ENCODE data around the gene TM4SF5. TPM values are rescaled to one million over a fixed set of nuclear protein-coding genes. Genes with fewer than 3 reads are reported as not detected.

Gene TM4SF5
- total and polyA plus RNA-seq, 10 donors: not detected

- H3K9me3 ChIP-seq: no peaks in the 10 kb centered on the region
- H3K27me3 ChIP-seq (replicated peaks in 1 of 7): peaks cover 0 to 65% (median 24%) of the 10 kb centered on the region in 7 donors
- peaks cover 24 to 64% (median 50%) of the 10 kb centered on the region in 6 donors for H3K4me1 ChIP-seq
- TF ChIP-seq POLR2A (IDR thresholded peaks at IDR 0.05) (no peak), POLR2AphosphoS5 (IDR thresholded peaks at IDR 0.05) (no peak), CTCF (IDR thresholded peaks at IDR 0.05 in 8 of 11, conservative IDR thresholded peaks at IDR 0.05 in 3 of 11) (no peak)
- 74 to 87% (median 83%) methylated on average over 14 of the region's 14 CpGs for WGBS, 5 donors
- peak overlapping the region in 3 of 8 donors; percentile 68 to 81 (median 76) for H3K4me3 ChIP-seq
- intact Hi-C loops (cut with DNase I; ENCODE audit: low total_unique reads): loop anchor here (5.0 to 10.0 kb wide), 2 partner anchors 53 to 99 kb away; partner anchors contain the start of genes CXCL16, MED11 and ZMYND15
- H3K36me3 ChIP-seq: no peaks in the 10 kb centered on the region
- DNase-seq: no peak
- H3K27ac ChIP-seq: peak overlapping the region in 2 of 8 donors; percentile 95 to 96
Observed at GRCh38 chr17:4788159-4788806, 16.6 kb downstream of the TM4SF5 start.

GRCh38 chr17:4788807-4789700 lies 17.4 kb downstream of the TM4SF5 start, which contains the start of gene GLTPD2:
GLTPD2 (plus strand) TSS chr17:4788964; CDS start chr17:4789012, 48 bp downstream.
- 29 to 46% (median 35%) methylated on average over 55 to 62 of the region's 62 CpGs for WGBS, 5 donors
- no peak for DNase-seq
- Histone ChIP-seq H3K4me1 (peaks cover 24 to 64% (median 50%) of the 10 kb centered on the region in 6 donors), H3K36me3 (no peaks in the 10 kb centered on the region), H3K27ac (peak within 1 kb of the TSS; percentile 92 to 97 (median 94)), H3K27me3 (replicated peaks in 1 of 7) (peaks cover 0 to 58% (median 23%) of the 10 kb centered on the region in 7 donors), H3K9me3 (no peaks in the 10 kb centered on the region), H3K4me3 (peak within 1 kb of the TSS; percentile 57 to 81 (median 68))
- no peak for TF ChIP-seq POLR2AphosphoS5 (IDR thresholded peaks at IDR 0.05)
- TF ChIP-seq POLR2A (IDR thresholded peaks at IDR 0.05): no peak
- no peak for TF ChIP-seq CTCF (IDR thresholded peaks at IDR 0.05 in 8 of 11, conservative IDR thresholded peaks at IDR 0.05 in 3 of 11)
- intact Hi-C loops (cut with DNase I; ENCODE audit: low total_unique reads): loop anchor here (5.0 to 10.0 kb wide), 2 partner anchors 54 to 98 kb away; partner anchors contain the start of genes CXCL16, MED11 and ZMYND15

- H3K27me3 ChIP-seq (replicated peaks in 1 of 7): peaks cover 0 to 52% (median 23%) of the 10 kb centered on the region in 7 donors
- intact Hi-C loops (cut with DNase I; ENCODE audit: low total_unique reads): loop anchor here (5.0 to 10.0 kb wide), 2 partner anchors 55 to 98 kb away; partner anchors contain the start of genes CXCL16, MED11 and ZMYND15
- 1 to 3% (median 1%) methylated on average over 10 to 25 of the region's 25 CpGs for WGBS, 5 donors
- H3K9me3 ChIP-seq: no peaks in the 10 kb centered on the region
- peaks cover 24 to 64% (median 50%) of the 10 kb centered on the region in 6 donors for H3K4me1 ChIP-seq
- H3K36me3 ChIP-seq: no peaks in the 10 kb centered on the region
- TF ChIP-seq POLR2A (IDR thresholded peaks at IDR 0.05) (no peak), CTCF (IDR thresholded peaks at IDR 0.05 in 8 of 11, conservative IDR thresholded peaks at IDR 0.05 in 3 of 11) (no peak), POLR2AphosphoS5 (IDR thresholded peaks at IDR 0.05) (no peak)
- peak overlapping the region; percentile 57 to 81 (median 68) for H3K4me3 ChIP-seq
- no peak for DNase-seq
- peak overlapping the region; percentile 92 to 97 (median 94) for H3K27ac ChIP-seq
Observed at GRCh38 chr17:4789701-4789950, 17.9 kb downstream of the TM4SF5 start.

Data from spleen (tissue), 11 donors.